NCI-H2107 (cell line): Measurements from ENCODE around the gene HOXB1.

Experiments used
- DNase-seq: peaks from one replicate; lab custom pipeline; 2025; lab: John Stamatoyannopoulos, UW

Gene HOXB1

GRCh38 chr17:48530887-48531272 lies at the start of gene HOXB1:
Gene HOXB1, minus strand, starts transcription at chr17:48531011. Its CDS starts 107 bp downstream, at chr17:48530904.
- DNase-seq, result no peak

GRCh38 chr17:48579760-48580554 lies 49.1 kb upstream of the HOXB1 start:
- DNase-seq, result no peak

- no peak for DNase-seq
Measured at GRCh38 chr17:48579471-48579759, 48.6 kb upstream of the HOXB1 start.

- no peak for DNase-seq
Measured at GRCh38 chr17:48578616-48579470, 48.0 kb upstream of the HOXB1 start.

GRCh38 chr17:48577946-48578615 lies 47.3 kb upstream of the HOXB1 start, which contains the start of gene HOXB4:
Gene HOXB4, minus strand, starts transcription at chr17:48578350. Its CDS starts 31 bp downstream, at chr17:48578319.
- DNase-seq, result peak; percentile 64

- no peak for DNase-seq
Measured at GRCh38 chr17:48577330-48577945, 46.6 kb upstream of the HOXB1 start.

- DNase-seq, result no peak
Measured at GRCh38 chr17:48576479-48577309, 45.9 kb upstream of the HOXB1 start.

- DNase-seq, result no peak
Measured at GRCh38 chr17:48575673-48576478, 45.1 kb upstream of the HOXB1 start.

GRCh38 chr17:48575066-48575582 lies 44.3 kb upstream of the HOXB1 start:
- peak; percentile 49 for DNase-seq

GRCh38 chr17:48574505-48575065 lies 43.8 kb upstream of the HOXB1 start:
- DNase-seq, result no peak

- DNase-seq, result no peak
Measured at GRCh38 chr17:48571826-48572417, 41.1 kb upstream of the HOXB1 start.

- no peak for DNase-seq
Measured at GRCh38 chr17:48571024-48571818, 40.4 kb upstream of the HOXB1 start.

- no peak for DNase-seq
Measured at GRCh38 chr17:48570325-48571023, 39.7 kb upstream of the HOXB1 start.

GRCh38 chr17:48569674-48570324 lies 39.0 kb upstream of the HOXB1 start:
- DNase-seq, result no peak

- DNase-seq, result no peak
Measured at GRCh38 chr17:48569240-48569582, 38.4 kb upstream of the HOXB1 start.

- DNase-seq, result no peak
Measured at GRCh38 chr17:48568499-48569239, 37.9 kb upstream of the HOXB1 start.
